ENCODE data around the gene MANEAL. TPM values are rescaled to one million over a fixed set of nuclear protein-coding genes. Genes with fewer than 3 reads are reported as not detected.
A peak's percentile ranks its signal among the peaks of the same experiment; 100 is the strongest.

MANEAL gene
- total and polyA plus RNA-seq, 2 experiments from 2014 or later: 2.3 to 3.5 TPM

DNA sequence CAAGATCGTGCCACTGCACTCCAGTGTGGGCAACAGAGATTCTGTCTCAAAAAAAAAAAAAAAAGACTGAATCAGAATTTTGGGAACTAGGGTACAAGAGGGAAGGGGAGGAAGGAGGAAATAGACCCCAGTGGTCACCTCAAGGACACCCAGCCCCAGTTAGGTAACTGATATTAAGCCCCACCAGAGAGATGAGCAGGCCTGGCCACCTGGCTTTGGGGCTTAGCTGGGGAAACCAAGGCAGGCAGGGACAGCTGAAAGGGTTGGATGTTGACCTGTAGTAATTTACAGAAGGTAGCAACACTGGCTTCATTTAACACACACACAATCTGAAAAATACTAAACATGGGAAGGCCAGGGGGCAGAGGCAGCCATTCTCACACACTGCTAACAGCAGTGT lies 8.8 kb downstream of the MANEAL start:
- no peaks in the 10 kb centered on the region for H3K9me2 ChIP-seq (replicated peaks; ENCODE audit: insufficient read depth)
- no peaks in the 10 kb centered on the region for H3K36me3 ChIP-seq (replicated peaks; ENCODE audit: insufficient read depth, low read depth)
- no peaks in the 10 kb centered on the region for H3K27me3 ChIP-seq
- H3K4me1 ChIP-seq (ENCODE audit: insufficient read depth): peaks cover 7% of the 10 kb centered on the region
- H3K27ac ChIP-seq: no peak overlapping the region
- peaks cover 17% of the 10 kb centered on the region for H4K20me1 ChIP-seq (ENCODE audit: insufficient read depth, poor library complexity, severe bottlenecking)
- 100% methylated on average over 1 of the region's 1 CpG for WGBS (ENCODE audit: low lambda C conversion rate, missing lambda C conversion rate)
- H3K9me3 ChIP-seq (ENCODE audit: low read depth): no peaks in the 10 kb centered on the region
- no peak overlapping the region for H3K4me3 ChIP-seq
- H2AFZ ChIP-seq: no peak overlapping the region
- no peak for DNase-seq (ENCODE audit: low spot score)
- TF ChIP-seq EZH2phosphoT487 (IDR thresholded peaks at IDR 0.05; ENCODE audit: low read depth, severe bottlenecking, unreplicated experiment) (no peak), EZH2 (IDR thresholded peaks at IDR 0.05; ENCODE audit: borderline replicate concordance) (no peak)
- TF ChIP-seq, protein P1, sequence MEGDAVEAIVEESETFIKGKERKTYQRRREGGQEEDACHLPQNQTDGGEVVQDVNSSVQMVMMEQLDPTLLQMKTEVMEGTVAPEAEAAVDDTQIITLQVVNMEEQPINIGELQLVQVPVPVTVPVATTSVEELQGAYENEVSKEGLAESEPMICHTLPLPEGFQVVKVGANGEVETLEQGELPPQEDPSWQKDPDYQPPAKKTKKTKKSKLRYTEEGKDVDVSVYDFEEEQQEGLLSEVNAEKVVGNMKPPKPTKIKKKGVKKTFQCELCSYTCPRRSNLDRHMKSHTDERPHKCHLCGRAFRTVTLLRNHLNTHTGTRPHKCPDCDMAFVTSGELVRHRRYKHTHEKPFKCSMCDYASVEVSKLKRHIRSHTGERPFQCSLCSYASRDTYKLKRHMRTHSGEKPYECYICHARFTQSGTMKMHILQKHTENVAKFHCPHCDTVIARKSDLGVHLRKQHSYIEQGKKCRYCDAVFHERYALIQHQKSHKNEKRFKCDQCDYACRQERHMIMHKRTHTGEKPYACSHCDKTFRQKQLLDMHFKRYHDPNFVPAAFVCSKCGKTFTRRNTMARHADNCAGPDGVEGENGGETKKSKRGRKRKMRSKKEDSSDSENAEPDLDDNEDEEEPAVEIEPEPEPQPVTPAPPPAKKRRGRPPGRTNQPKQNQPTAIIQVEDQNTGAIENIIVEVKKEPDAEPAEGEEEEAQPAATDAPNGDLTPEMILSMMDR (IDR thresholded peaks at IDR 0.05; ENCODE audit: poor library complexity): no peak
- H3K79me2 ChIP-seq: peaks cover 16% of the 10 kb centered on the region
- H3K4me2 ChIP-seq: no peak overlapping the region

DNA sequence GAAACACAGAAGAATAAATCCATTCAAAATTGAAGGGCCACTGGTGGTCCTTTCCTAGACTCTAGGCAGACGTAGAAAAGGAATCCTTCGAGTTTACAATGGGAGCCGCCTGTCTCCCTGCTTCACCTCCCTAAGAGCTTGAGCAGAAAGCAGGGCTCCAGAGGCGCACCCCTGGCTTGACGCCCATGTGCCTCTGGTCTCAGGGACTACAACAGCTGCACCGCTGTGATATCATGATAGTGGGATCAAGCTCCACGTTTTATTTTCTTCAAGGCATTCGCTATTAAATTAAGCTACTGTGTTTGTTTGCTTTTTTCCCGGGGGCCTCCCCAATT lies 13.5 kb downstream of the MANEAL start:
- Histone ChIP-seq H4K20me1 (ENCODE audit: insufficient read depth, poor library complexity, severe bottlenecking) (peaks cover 17% of the 10 kb centered on the region), H3K27ac (peak overlapping the region; percentile 96)

DNA sequence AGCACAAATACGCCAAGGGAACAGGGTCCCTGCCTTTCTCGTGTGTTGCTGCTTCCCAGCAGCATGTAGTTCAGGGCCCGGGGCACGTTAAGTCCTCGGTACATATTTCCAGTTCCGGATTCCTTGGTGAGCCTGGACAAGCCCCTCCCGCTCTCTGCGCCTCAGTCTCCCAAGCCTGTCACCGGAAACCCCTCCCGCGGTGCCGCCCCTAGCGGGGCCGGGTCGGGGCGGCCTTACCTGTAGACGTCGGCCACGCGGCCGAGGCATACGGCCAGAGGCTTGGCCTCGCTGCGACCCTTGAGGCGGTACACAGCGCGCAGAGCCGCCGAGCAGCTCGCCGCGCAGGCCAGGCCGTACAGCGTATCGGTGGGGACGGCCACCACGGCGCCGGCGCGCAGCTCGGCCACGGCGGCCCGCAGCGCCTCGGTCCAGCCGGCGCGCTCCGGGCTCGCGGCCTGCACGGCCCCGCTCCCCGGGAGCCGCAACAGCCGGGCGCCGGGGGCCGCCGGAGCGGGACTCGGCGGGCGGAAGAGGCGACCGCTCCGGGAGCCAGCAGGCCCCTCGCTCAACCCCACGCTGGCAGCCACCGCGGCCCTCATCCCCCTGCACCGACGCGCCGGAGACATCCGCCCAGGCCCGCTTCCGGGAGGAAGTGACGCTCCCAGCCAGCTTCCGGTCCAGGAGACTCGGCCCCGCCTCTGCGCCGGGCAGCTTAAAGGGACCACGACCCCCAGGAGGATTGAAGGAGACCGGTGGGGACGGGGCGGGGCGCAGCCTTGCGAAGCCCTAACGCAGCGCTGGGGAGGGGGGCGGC lies 14.1 kb downstream of the MANEAL start, which contains the start of the genes C1orf122 and YRDC:
C1orf122 (plus strand) TSS at position 236 of the 814 bp plus-strand sequence. CDS start 615 bp downstream, outside the sequence.
YRDC (minus strand) TSS at position 654 of the 814 bp plus-strand sequence; CDS start at position 626, 28 bp downstream.
- Histone ChIP-seq H3K79me2 (peaks cover 32% of the 10 kb centered on the region), H3K4me3 (peak within 1 kb of the TSS; percentile 54), H3K36me3 (replicated peaks; ENCODE audit: insufficient read depth, low read depth) (no peaks in the 10 kb centered on the region), H3K27ac (peak within 1 kb of the TSS; percentile 96), H3K9me3 (ENCODE audit: low read depth) (no peaks in the 10 kb centered on the region), H3K4me1 (ENCODE audit: insufficient read depth) (peaks cover 15% of the 10 kb centered on the region), H3K9me2 (replicated peaks; ENCODE audit: insufficient read depth) (no peaks in the 10 kb centered on the region), H2AFZ (peak within 1 kb of the TSS; percentile 41), H3K27me3 (no peaks in the 10 kb centered on the region), H3K4me2 (peak within 1 kb of the TSS; percentile 97), H4K20me1 (ENCODE audit: insufficient read depth, poor library complexity, severe bottlenecking) (peaks cover 17% of the 10 kb centered on the region)
- no peak for TF ChIP-seq EZH2phosphoT487 (IDR thresholded peaks at IDR 0.05; ENCODE audit: low read depth, severe bottlenecking, unreplicated experiment)
- TF ChIP-seq EZH2 (IDR thresholded peaks at IDR 0.05; ENCODE audit: borderline replicate concordance): no peak
- TF ChIP-seq, protein P1 (IDR thresholded peaks at IDR 0.05; ENCODE audit: poor library complexity): no peak
- DNase-seq (ENCODE audit: low spot score): peak; percentile 97
- WGBS (ENCODE audit: low lambda C conversion rate, missing lambda C conversion rate): under 1% methylated on average over 69 of the region's 95 CpGs

More for the DNA sequence above, 13.5 kb downstream of the MANEAL start:
- Histone ChIP-seq H3K4me2 (peak overlapping the region; percentile 86), H3K4me3 (peak overlapping the region; percentile 54), H3K9me3 (ENCODE audit: low read depth) (no peaks in the 10 kb centered on the region), H3K79me2 (peaks cover 32% of the 10 kb centered on the region), H3K4me1 (ENCODE audit: insufficient read depth) (peaks cover 15% of the 10 kb centered on the region), H3K36me3 (replicated peaks; ENCODE audit: insufficient read depth, low read depth) (no peaks in the 10 kb centered on the region), H3K27me3 (no peaks in the 10 kb centered on the region), H2AFZ (no peak overlapping the region), H3K9me2 (replicated peaks; ENCODE audit: insufficient read depth) (no peaks in the 10 kb centered on the region)
- WGBS (ENCODE audit: low lambda C conversion rate, missing lambda C conversion rate): 19% methylated on average over 9 of the region's 9 CpGs
- peak; percentile 20 for DNase-seq (ENCODE audit: low spot score)
- TF ChIP-seq EZH2 (IDR thresholded peaks at IDR 0.05; ENCODE audit: borderline replicate concordance) (no peak), EZH2phosphoT487 (IDR thresholded peaks at IDR 0.05; ENCODE audit: low read depth, severe bottlenecking, unreplicated experiment) (no peak)
- TF ChIP-seq, protein P1 (IDR thresholded peaks at IDR 0.05; ENCODE audit: poor library complexity): no peak
